GM23248 (cell line): ENCODE measurements around the gene CCDC66. TPM values are rescaled to one million over a fixed set of nuclear protein-coding genes. Genes with fewer than 3 reads are reported as not detected.

Experiments used
- DNase-seq: peaks from one replicate; pipeline ENCODE4 v3.0.0-alpha.2; 2015
- H2AFZ ChIP-seq: fragments of 200-600 bp; sonication (generic); 2 replicates; pipeline ENCODE4 v1.6.1; 2016; ENCODE audit warnings: antibody characterized with exemption
- H3F3A ChIP-seq: fragments of 200-600 bp; sonication (generic); 2 replicates; pipeline ENCODE4 v1.6.1; 2016; ENCODE audit warnings: mild to moderate bottlenecking, antibody characterized with exemption, mixed run types; ENCODE audit not compliant: insufficient read depth
- H3K27ac ChIP-seq: fragments of 200-600 bp; sonication (generic); 2 replicates; pipeline ENCODE4 v1.5.1; 2016; ENCODE audit warnings: mild to moderate bottlenecking
- H3K27me3 ChIP-seq: fragments of 200-600 bp; sonication (generic); replicated peaks from 2 replicates; pipeline ENCODE4 v1.6.1; 2016; ENCODE audit warnings: mild to moderate bottlenecking; ENCODE audit not compliant: insufficient read depth
- H3K36me3 ChIP-seq: fragments of 200-600 bp; sonication (generic); 2 replicates; pipeline ENCODE4 v1.6.1; 2016; ENCODE audit warnings: low read depth, mild to moderate bottlenecking
- H3K4me1 ChIP-seq: fragments of 200-600 bp; sonication (generic); 2 replicates; pipeline ENCODE4 v1.6.1; 2016; ENCODE audit warnings: mild to moderate bottlenecking; ENCODE audit not compliant: insufficient read depth
- H3K4me2 ChIP-seq: fragments of 200-600 bp; sonication (generic); one replicate; pipeline ENCODE4 v1.6.1; 2016; ENCODE audit warnings: mild to moderate bottlenecking; ENCODE audit not compliant: unreplicated experiment
- H3K4me3 ChIP-seq: fragments of 200-600 bp; sonication (generic); 2 replicates; pipeline ENCODE4 v1.5.1; 2016; ENCODE audit warnings: mild to moderate bottlenecking
- H3K79me2 ChIP-seq: fragments of 200-600 bp; sonication (generic); 2 replicates; pipeline ENCODE4 v1.6.1; 2016; ENCODE audit warnings: mild to moderate bottlenecking; ENCODE audit not compliant: insufficient read depth
- H3K9ac ChIP-seq: fragments of 200-600 bp; sonication (generic); 2 replicates; pipeline ENCODE4 v1.6.1; 2016; ENCODE audit warnings: mild to moderate bottlenecking
- H3K9me2 ChIP-seq: fragments of 200-600 bp; sonication (generic); 2 replicates; pipeline ENCODE4 v1.6.1; 2016; ENCODE audit warnings: mixed run types, mild to moderate bottlenecking, moderate library complexity; ENCODE audit not compliant: insufficient read depth
- H3K9me3 ChIP-seq: fragments of 200-600 bp; sonication (generic); one replicate; pipeline ENCODE4 v1.6.1; 2017; ENCODE audit warnings: low read depth
- H4K20me1 ChIP-seq: fragments of 200-600 bp; sonication (generic); 2 replicates; pipeline ENCODE4 v1.6.0; 2016; ENCODE audit not compliant: insufficient read depth
- EZH2 ChIP-seq: fragments of 200-600 bp; sonication (generic); IDR thresholded peaks from 2 replicates; pipeline ENCODE4 v1.6.1; 2018; ENCODE audit warnings: antibody characterized with exemption, mild to moderate bottlenecking; ENCODE audit not compliant: insufficient read depth, poor library complexity, severe bottlenecking
- EZH2phosphoT487 ChIP-seq: fragments of 200-600 bp; sonication (generic); IDR thresholded peaks from 2 replicates; pipeline ENCODE4 v1.6.1; 2018; ENCODE audit warnings: antibody characterized with exemption, moderate library complexity, mild to moderate bottlenecking, low read depth; ENCODE audit not compliant: insufficient read depth
- whole genome bisulfite sequencing, 2 experiments: methylation state at CpG; one replicate each; pipeline ENCODE4 v1.1.6; 2015 to 2017; ENCODE audit warnings: low lambda C conversion rate in 2 of 2, low coverage in 1 of 2; ENCODE audit errors: missing lambda C conversion rate in 2 of 2; 5-methylcytosine and 5-hydroxymethylcytosine counted together
- in situ Hi-C: fragments of 300-500 bp; cut with MboI; formaldehyde crosslinking; loops from 2 replicates; pipeline ENCODE4 v1.15.0; 2020
- polyA plus RNA-seq: library from polyadenylated mRNA; unstranded; fragments of >200 nt; fragmentation: Nextera tagmentation; extraction: Ambion mirVana; gene quantifications from 2 replicates; pipeline ENCODE4 v1.2.1, GENCODE V29; 2016
- total RNA-seq: library from RNA; depleted of rRNA; stranded (reverse); fragments of >200 nt; shearing (Covaris generic); gene quantifications from 2 replicates; pipeline ENCODE4 v1.2.3, GENCODE V29; 2014

Gene CCDC66
- total and polyA plus RNA-seq, 2 experiments from 2014 or later: 8.2 to 12.0 TPM

DNA sequence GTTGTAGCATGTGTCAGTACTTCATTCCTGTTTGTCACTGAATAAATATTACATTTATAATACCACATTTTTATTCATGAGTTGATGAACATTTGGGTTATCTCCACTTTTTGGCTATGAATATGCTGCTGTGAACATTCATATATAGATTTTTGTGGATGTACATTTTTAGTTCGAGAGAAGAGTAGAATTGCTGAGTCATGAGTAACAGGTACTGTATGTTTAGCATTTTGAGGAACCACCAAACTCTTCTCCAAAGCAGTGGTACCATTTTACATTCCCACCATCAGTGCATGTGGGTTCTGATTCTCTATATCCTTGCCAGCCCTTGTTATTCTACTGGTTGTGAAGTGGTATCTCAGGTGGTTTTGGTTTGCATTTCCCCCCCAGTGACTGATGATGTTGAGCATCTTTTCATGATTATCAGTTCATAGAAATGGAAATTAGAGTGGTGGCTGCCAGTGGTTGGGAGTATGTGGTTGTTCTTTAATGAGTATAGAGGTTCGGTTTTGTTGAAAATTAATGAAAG is 59.6 kb downstream of the CCDC66 start:
- H3K9ac ChIP-seq: no peak overlapping the region
- H3K4me1 ChIP-seq: no peaks in the 10 kb centered on the region
- WGBS, 2 experiments: 95 to 98% methylated on average over 2 of the region's 2 CpGs
- no peaks in the 10 kb centered on the region for H3K27me3 ChIP-seq
- peaks cover 49% of the 10 kb centered on the region for H3K36me3 ChIP-seq
- no peaks in the 10 kb centered on the region; the same call in 1 of the 2 replicates for H3K79me2 ChIP-seq
- H2AFZ ChIP-seq: no peak overlapping the region
- 0 out of 2 replicates have a peak, but pooled peaks cover 21% of the 10 kb centered on the region for H3F3A ChIP-seq
- H3K9me3 ChIP-seq: no peaks in the 10 kb centered on the region
- TF ChIP-seq EZH2phosphoT487: no peak
- no peak for TF ChIP-seq EZH2
- H3K4me2 ChIP-seq: no peak overlapping the region
- no peak for DNase-seq
- H3K4me3 ChIP-seq: no peak overlapping the region
- H4K20me1 ChIP-seq: no peaks in the 10 kb centered on the region
- H3K27ac ChIP-seq: no peak overlapping the region
- in situ Hi-C loops: no loop called here
- H3K9me2 ChIP-seq: no peaks in the 10 kb centered on the region

DNA sequence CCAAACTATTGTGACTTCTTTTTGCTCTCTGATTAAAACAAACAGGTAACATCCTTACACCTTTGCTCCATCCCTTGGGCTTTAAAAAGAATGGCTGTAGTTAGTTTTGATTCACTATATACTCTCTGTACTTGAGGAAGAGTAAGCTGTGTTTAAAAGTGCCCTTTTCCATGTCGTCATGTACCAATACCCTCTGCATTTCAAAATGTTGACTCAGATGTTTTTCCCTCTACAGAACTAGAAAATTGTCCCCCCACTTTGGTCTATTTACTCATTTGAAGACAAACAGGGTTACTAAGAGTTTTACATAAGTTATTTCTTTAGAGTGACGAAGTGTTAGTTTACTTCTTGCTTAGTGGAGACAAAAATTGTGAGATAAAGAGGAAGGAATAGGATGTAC is 63.4 kb downstream of the CCDC66 start:
- H3K9ac ChIP-seq: no peak overlapping the region
- H3K4me3 ChIP-seq: no peak overlapping the region
- H3K9me3 ChIP-seq: no peaks in the 10 kb centered on the region
- peak; percentile 9 for DNase-seq
- no peaks in the 10 kb centered on the region for H3K27me3 ChIP-seq
- no peak overlapping the region for H3K27ac ChIP-seq
- H3F3A ChIP-seq: peaks cover 41% of the 10 kb centered on the region
- in situ Hi-C loops: no loop called here
- no peaks in the 10 kb centered on the region for H3K79me2 ChIP-seq
- 79 to 88% methylated on average over 2 of the region's 2 CpGs for WGBS, 2 experiments
- no peak overlapping the region for H2AFZ ChIP-seq
- no peaks in the 10 kb centered on the region for H3K9me2 ChIP-seq
- H3K36me3 ChIP-seq: peaks cover 67% of the 10 kb centered on the region
- no peaks in the 10 kb centered on the region for H4K20me1 ChIP-seq
- no peak overlapping the region for H3K4me2 ChIP-seq
- no peak for TF ChIP-seq EZH2phosphoT487
- no peak for TF ChIP-seq EZH2
- H3K4me1 ChIP-seq: peaks cover 11% of the 10 kb centered on the region

DNA sequence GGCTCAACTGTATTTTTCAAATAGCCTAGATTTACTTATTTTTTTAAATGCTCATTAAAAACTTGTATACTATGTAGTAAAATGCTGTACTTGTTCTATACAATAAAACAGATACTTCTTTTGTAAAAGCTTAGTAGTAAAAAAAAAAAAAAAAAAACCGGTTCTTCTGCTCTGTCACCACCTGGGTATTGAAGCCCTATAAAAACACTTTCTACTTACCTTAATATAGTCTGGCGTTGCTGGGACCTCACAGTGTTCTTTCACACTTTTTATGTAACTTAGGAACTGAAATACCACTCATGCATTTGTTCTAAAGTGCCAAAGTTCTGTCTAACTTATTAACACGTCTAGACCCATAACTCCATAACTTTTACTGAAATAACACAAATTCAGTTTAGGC is 64.7 kb downstream of the CCDC66 start:
- Histone ChIP-seq H3K27me3 (no peaks in the 10 kb centered on the region), H3F3A (peaks cover 39% of the 10 kb centered on the region), H3K4me2 (no peak overlapping the region), H4K20me1 (no peaks in the 10 kb centered on the region), H3K79me2 (no peaks in the 10 kb centered on the region), H3K27ac (no peak overlapping the region), H3K9ac (no peak overlapping the region), H3K4me1 (peaks cover 15% of the 10 kb centered on the region), H3K9me3 (no peaks in the 10 kb centered on the region), H2AFZ (no peak overlapping the region), H3K9me2 (no peaks in the 10 kb centered on the region), H3K4me3 (no peak overlapping the region), H3K36me3 (peaks cover 66% of the 10 kb centered on the region)
- no peak for DNase-seq
- 92 to 95% methylated on average over 3 of the region's 3 CpGs for WGBS, 2 experiments
- TF ChIP-seq EZH2phosphoT487: no peak
- TF ChIP-seq EZH2: no peak
- in situ Hi-C loops: no loop called here

DNA sequence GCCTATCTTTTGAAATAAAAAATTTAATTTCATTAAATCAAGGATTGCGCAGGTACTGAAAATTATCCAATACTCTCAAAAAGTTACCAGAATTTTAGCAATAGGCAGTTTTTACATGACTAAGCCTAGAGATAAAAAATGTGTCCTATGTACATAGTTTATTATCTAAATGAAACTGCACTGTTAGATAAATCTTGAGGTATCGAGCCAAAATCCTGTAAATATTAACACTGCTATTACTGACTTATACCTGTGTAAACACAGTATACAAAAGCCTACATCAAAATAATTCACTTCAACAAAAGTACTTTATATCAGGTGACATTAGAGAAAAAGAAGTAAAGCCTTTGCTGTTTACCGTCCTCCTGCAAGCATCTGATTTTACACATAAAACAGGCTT is 65.4 kb downstream of the CCDC66 start:
- H4K20me1 ChIP-seq: no peaks in the 10 kb centered on the region
- peaks cover 65% of the 10 kb centered on the region for H3K36me3 ChIP-seq
- no peaks in the 10 kb centered on the region for H3K9me2 ChIP-seq
- H3K9me3 ChIP-seq: no peaks in the 10 kb centered on the region
- no peak overlapping the region for H3K9ac ChIP-seq
- H2AFZ ChIP-seq: no peak overlapping the region
- peaks cover 22% of the 10 kb centered on the region for H3K4me1 ChIP-seq
- TF ChIP-seq EZH2: no peak
- no peak for TF ChIP-seq EZH2phosphoT487
- no peaks in the 10 kb centered on the region for H3K27me3 ChIP-seq
- H3K4me2 ChIP-seq: no peak overlapping the region
- 95 to 99% methylated on average over 3 of the region's 3 CpGs for WGBS, 2 experiments
- no peak for DNase-seq
- H3K79me2 ChIP-seq: no peaks in the 10 kb centered on the region
- no peak overlapping the region for H3K4me3 ChIP-seq
- in situ Hi-C loops: no loop called here
- peaks cover 32% of the 10 kb centered on the region for H3F3A ChIP-seq
- H3K27ac ChIP-seq: no peak overlapping the region

DNA sequence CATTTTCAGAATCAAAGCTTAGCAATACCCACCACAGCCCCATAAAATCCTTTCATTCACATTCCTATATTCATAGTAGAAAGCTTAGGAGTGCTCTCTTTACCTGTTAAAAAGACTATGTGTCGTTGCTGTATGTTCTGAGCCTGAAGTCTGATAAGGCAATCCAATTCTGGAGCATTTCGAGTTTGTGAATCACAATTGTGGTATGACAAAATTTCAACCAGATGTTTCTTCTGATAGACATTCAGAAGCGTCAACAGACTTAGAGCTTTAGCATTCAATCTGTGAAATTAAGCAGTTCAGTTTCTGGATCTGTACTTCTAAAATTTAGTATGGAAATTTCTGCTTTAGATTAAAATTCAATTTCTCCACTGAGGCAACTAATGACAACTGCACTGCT is 67.8 kb downstream of the CCDC66 start:
- Histone ChIP-seq H3F3A (peaks cover 27% of the 10 kb centered on the region), H3K9me2 (no peaks in the 10 kb centered on the region), H3K36me3 (peaks cover 54% of the 10 kb centered on the region), H3K4me3 (no peak overlapping the region), H4K20me1 (no peaks in the 10 kb centered on the region), H3K79me2 (no peaks in the 10 kb centered on the region), H3K4me1 (peaks cover 22% of the 10 kb centered on the region), H3K27ac (no peak overlapping the region), H3K9ac (no peak overlapping the region), H3K4me2 (peak overlapping the region; percentile 26), H3K27me3 (no peaks in the 10 kb centered on the region), H2AFZ (no peak overlapping the region), H3K9me3 (no peaks in the 10 kb centered on the region)
- 11 to 13% methylated on average over 3 of the region's 3 CpGs for WGBS, 2 experiments
- peak; percentile 65 for DNase-seq
- TF ChIP-seq EZH2 (no peak), EZH2phosphoT487 (no peak)
- in situ Hi-C loops: no loop called here
